RCC 7860 (cell line): ENCODE results near the gene SHISAL1.
"Not testable (repeated sequence)": the region's sequence is repeated elsewhere in the genome, so short reads cannot be mapped to it uniquely, and the experiment has no call there.

Experiments
- DNase-seq: peaks from one replicate; pipeline ENCODE4 v3.0.0-alpha.2; 2015; ENCODE audit warnings: low spot score
- FAIRE-seq: peaks from 2 replicates; lab custom pipeline; 2012; peaks lifted over from hg19 to GRCh38; lab: Jason Lieb, UNC

The SHISAL1 gene

DNA sequence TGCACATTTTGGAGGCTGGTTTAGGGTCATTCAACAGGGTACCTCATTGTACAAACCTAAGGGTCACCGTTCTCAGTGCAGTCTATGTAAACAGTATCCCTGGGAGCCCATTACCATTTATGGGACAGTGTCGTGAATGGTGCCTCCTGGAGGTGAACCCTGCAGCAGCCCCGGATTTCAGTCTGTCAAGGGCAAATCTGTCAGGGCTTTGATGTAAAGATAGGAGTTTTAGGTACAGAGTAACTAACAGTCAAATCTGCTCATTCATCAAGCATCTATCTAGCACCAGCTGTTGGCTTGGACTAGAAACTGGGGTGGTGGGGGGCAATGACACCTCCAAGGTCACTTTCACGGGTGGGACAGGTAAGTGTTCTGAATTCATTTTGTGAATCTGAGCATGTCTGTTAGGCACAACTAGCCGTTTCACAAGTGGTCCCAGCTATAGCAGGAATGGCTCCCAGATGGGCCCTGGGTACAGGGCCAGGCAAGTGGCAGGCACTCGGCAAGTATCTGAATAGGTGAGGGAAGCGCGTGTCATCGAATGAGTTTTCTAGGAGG, 68.4 kb downstream of the SHISAL1 start:
- no peak for FAIRE-seq
- DNase-seq = no peak

DNA sequence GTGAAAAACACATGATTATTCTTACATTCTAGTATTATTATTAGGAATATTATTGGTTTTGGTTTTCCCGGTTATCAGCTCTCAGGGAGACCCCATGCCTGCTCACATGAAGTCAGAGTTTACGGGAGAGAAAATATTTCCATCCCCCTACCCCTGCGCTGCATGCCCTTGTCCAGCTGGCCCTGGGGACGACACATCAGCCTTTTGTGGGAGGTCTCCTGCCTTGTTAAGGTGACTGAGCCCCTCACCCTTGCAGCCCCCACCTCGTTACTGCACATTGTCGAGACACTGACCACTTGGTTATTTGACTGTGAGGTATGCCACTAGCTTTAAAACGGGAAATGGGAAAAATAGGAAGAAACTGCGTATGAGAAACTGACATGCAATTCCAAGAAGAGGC, 69.0 kb downstream of the SHISAL1 start:
- FAIRE-seq (no peak), DNase-seq (no peak)

DNA sequence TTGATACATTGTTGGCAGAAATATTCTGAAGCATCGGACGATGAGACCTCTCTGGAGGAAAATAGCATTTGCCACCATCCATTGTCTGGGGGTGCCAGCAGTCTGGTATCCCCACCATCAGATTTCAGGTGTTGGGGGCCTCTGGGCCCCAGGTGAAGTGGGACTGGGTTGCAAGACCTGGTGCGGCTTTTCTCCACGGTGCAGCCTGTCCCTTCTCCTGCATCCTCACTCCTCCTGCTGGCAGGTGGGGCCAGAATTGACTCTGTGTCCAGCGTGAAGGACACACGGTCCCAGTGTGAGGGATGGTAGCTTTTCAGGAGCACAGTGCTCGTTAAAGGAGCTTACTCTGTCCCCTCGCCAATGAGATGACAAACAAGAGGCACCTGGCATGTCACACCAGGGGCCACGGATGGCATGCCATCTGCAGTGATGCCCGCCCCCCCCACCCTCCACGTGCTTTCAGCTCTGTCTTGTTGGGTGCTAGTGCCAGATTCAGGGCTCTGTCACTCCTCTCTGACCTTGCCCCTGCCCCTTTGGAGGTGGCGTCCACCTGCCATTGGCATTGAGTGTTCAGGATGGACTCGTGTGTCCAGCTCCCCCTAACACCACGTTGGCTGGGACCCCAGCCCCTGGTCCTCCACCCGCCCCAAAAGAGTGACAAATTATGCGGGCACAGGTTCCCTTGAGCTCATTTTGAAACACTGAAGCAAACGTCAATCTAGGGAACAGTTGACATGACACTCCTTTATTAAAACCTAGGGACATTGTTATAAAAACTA, 69.6 kb downstream of the SHISAL1 start:
- no peak for FAIRE-seq
- no peak for DNase-seq

DNA sequence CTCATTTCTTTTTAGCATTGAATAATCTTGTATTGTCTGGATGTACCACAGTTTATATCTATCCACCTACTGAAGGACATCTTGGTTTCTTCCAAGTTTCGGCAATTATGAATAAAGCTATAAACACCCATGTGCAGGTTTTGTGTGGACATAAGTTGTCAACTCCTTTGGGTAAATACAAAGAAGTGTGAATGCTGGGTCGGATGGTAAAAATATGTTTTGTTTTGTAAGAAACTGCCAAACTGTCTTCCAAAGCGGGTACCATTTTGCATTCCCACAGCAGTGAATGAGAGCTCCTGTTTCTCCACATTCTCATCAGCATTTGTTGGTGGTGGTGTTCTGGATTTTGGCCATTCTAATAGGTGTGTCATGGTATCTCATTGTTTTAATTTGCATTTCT, 71.6 kb downstream of the SHISAL1 start:
- DNase-seq, FAIRE-seq: not testable (repeated sequence)

DNA sequence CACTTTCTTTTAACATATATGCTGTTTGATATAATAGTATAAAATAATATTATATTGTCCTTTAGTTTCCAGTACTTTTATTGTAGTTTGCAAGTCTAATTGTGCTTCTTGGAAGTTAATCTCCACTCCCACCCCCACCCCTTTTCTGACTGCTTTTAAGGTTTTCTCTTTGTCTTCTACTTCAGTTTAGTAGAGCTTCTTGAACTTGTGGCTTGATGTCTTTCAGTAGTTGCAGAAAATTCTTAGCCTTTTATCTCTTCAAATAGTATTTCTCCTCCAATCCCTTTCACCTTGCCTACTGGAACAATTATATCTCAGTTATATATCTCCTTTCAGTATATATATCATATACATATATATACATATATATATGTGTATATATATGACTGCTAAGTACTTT, 75.5 kb downstream of the SHISAL1 start:
- no peak for DNase-seq
- no peak for FAIRE-seq

DNA sequence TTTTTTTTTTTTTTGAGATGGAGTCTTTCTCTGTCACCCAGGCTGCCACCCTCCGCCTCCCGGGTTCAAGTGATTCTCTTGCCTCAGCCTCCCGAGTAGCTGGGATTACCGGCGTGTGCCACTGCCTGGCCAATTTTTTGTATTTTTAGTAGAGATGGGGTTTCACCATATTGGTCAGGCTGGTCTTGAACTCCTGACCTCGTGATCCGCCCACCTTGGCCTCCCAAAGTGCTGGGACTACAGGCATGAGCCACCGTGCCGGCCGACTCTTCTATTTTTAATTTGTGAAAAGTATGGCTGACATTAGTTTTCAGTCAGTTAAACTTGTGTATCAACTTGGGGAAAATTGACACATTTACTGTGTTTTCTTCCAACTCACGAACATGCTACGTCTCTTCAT, 78.4 kb downstream of the SHISAL1 start:
- not testable (repeated sequence) for DNase-seq, FAIRE-seq

DNA sequence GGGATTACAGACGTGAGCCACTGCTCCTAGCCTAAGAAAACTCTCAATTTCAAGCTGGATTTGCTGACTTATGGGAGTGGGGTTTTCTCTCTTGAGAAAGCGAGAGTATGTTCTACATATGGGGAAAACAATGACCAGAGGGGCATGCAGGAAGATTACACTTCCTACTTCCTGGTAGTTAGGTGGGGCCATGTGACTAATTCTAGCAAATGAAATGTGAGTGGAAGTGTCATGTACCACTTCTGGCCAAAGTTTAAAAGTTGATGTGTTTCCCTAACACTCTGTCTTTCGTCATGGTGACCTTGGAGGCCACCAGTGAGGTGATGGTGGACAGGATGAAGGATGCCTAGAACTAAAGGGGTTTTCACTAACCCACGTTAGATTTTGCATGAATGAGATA, 81.5 kb downstream of the SHISAL1 start:
- FAIRE-seq (no peak), DNase-seq (no peak)

DNA sequence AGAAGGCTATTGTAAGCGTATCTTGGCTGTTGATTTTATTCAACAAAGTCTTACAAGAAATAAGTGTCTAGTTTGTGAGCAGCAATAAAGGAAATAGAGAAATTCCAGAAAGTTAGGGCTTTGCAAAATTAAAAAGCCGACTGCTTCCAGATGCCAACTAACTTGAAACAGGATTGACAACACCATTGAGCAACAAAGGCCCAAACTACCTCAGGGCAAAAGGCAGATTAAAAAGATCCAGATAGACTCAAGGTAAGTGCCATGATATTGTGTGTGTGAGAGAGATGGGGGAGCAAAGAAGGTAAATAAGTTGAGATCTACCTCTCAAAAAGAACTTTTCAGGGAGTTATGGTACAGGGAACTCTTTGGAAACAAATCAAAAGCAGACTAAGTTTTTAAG, 82.9 kb downstream of the SHISAL1 start:
- no peak for FAIRE-seq
- no peak for DNase-seq

DNA sequence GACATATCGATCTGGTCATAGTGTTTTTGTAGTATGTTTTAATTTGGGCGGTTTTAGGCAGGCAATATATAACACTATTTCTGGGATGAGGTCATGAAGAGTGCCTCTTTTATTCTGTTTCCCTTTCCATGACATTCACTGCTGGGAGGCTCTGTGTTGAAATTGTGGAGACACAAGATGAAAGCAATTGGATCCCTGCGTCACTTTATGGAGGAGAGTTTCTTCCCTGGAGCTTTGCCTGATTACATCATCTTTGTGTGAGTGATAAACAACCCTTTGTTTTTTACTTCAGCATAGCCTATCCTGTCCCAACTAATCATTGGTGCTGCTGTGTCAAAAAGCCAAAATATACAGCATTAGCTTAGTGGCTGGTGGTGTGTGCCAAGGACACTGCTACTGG, 83.4 kb downstream of the SHISAL1 start:
- FAIRE-seq (no peak), DNase-seq (no peak)

DNA sequence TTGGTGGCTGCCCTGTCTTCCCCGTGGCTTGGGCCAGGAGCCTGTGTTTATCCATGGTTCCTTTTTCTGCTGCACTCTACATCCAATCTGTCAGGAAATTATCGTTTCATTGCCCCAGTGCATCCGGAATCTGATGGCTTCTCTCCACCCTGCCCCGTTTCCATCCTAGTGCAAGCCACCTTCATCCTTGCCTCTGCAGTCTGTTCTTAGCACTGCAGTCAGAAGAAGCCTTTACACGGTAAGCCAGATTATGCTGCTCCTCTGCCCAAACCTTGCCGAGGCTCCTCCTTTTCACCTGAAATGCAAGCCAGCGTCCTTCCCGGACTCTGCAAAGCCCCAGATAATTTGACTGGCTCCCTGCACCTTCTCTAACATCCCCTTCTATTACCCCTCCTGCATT, 86.9 kb downstream of the SHISAL1 start:
- FAIRE-seq = no peak

DNA sequence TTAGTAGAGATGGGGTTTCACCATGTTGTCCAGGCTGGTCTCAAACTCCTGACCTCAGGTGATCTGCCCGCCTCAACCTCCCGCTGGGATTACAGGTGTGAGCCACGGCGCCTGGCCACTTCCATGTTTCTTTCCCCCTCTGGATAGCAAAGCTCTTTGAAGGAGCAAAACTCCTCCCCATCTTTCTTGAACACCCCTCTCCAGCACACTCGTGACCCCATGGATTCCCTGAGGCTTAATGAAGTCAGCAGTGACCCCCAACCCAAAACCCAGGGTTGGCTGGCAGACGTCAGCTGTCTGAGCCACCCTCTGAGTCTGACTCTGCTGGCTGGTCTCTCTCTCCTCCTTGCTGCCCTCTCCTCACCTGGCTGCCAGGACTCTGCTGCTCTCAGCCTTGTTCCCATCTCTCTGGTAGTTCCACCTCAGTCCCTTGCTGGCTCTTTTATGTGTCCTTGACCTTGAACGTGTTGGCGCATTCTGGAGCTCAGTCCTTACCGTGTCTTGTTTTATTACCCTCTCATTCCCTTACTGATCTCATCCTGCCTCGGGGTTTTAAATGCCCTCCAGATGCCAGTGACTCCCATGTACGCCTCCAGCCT, 87.6 kb downstream of the SHISAL1 start:
- no peak for FAIRE-seq
- no peak for DNase-seq

More for the DNA sequence above, 86.9 kb downstream of the SHISAL1 start:
- DNase-seq = no peak

DNA sequence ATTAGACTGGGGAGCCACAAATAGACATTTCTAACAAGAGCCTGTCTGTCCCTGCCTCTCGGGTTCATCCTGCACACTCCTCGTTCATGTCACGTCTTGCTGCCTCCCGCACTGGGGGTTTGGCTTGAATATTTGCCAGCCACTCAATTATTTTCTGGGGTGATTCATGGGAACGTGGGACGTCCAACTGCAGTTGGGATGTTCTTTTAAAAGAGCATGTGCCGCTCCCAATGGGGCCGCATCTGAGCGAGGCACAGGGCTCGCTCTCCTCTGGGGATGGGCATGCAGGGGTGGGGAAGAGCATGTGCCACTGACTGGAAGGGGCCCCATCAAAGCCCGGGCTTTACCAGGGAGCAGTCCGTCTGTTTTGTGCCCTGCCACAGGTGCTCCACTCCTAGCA, 88.6 kb downstream of the SHISAL1 start:
- FAIRE-seq (no peak), DNase-seq (no peak)

DNA sequence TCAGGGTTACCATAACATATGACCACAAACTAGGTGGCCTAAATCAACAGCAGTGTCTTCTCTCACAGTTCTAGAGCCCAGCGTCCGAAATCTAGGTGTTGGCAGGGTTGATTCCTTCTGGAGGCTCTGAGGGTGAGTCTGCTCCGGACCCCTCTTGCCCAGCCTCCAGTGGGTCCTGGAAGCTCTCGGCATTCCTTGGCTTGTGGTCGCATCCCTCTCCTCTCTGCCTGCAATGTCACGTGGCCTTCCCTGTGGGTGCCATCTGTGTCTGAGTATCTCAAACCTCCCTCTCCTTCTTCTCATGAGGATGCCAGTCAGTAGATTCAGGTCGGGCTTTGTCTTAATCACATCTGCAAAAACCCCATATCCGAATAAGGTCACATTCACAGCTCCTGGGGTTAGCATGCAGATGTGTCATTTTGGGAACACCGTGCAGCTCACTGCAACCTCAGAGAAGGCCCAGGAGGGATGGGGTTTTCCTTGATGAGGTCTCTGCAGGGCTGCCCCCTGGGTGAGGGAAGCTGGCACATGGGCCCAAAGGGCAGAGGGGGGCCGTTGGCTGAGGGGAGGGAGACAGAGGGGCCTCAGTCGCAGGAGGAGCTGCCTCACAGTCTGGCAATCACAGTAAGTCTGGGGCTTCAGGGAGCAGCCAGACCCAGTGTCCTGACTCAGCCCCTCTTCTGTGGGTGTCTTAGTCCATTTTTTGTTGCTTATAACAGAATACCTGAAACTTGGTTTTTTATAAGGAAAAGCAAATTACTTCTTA, 90.9 kb downstream of the SHISAL1 start:
- no peak for FAIRE-seq

DNA sequence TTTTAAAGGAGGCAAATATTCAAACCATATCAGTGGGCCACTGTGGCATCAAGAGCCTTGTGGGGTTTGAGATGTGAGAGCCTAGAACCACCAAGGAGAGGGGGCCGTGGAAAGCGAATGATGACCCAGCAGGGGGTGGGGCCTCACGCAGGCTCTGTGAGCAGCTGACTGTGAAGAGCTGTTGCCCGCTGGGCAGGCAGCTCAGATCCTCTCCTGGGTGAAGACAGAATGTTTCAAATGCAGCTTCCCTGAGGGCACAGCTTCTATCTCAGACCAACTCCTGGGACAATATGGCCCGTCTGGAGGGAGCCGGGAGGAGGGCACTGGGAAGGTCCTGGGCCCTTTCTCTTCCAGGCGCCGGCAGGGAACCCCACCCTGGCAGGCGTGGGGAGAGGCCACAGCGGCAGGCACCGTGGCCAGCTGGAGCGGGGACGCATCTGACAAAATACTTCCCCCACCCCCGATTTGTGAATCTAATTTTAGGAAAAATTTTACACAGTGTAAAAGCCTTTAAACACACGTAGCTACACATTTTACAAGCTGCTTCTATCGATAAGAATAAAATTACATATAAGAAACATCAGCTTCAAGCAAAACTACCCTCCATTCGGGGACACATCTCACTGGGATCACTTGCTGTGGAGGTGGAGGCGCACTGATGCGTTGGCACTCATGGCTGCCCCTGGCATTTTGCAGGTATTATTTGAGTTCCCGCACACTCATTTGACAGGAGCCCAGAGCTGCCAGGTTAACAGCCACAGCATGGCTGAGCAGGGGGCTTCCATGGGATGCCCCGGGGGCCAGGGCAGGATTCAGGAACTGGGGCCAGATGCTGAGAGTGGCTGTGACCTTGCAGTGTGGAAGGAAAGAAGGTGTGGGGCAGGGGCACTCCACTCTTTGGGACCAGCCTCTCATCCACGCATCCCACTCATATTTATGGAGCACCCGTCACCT, 91.7 kb downstream of the SHISAL1 start:
- no peak for DNase-seq
- no peak for FAIRE-seq

More for the DNA sequence above, 90.9 kb downstream of the SHISAL1 start:
- DNase-seq = no peak

DNA sequence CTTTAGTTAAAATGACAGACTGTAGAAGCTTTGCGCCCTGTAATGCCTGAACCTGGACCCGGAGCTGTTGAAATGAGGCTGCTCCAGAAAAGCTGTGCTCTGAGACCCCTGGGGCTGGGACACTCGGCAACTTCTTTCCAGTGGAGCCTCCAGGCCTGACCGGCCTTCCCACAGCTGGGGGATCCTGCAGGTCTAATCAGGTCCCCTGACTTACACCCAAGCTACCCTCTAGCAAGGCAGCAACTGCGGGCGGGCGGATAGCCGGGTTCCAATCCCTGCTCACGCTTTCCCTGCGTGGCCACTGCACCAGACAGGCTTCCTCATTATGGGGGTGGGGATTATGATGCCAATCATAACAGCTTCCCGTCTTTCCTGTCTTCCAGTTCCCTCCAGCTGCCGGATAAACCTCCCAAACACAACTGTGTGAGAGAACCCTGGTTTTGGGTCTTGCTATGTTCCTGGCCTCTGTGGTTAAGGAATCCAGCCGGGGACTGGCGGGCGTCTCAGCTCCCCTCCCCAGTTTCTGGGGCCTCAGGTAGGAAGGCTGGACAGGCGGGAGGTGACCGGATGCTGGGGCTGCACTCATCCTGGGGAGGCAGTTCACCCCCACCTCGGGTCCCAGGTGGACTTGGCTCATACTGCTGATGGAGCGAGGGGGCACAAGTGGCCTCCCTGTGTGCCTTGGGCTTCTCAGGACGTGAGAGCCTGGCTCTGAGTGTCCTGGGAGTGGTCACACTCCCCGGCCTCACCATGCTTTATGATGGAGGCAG, 93.5 kb downstream of the SHISAL1 start:
- FAIRE-seq (no peak), DNase-seq (no peak)

DNA sequence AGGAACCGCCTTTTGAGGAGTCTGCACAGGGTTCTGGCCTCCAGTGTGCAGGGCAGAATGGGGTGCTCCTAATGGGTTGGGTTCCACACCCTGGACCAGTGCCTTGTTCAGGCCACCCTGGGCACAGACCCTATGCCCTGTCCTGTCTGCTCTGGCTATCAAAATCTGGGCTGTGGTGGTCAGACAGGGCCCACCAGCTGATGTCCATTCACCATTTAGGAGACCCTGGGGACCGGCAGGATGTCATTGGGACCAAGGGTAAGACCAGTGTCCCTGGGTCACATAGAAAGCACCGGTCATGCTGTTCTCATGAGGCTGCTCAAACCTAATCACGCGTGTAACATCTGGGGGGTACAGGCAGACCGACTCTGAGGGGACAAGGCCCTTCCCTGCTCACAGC, 94.7 kb downstream of the SHISAL1 start:
- DNase-seq (no peak), FAIRE-seq (no peak)

DNA sequence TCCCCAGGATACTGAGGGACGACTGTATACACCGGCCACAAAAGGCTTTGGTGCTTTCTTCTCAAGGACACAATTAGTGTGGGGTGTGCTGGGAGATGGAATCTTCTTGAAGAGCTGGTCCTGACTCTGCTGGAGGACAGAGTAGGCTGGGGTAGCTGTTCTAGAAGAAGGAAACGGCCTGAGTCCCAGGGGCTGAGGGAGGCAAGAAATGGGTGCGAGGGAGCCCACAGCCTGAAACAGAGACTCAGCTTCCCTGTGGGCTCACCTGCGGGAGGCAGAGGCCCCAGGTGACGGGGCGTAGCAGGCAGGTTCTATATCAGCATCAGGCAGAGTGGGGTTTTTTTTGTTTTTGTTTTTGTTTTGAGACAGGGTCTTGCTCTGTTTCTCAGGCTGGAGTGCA, 95.4 kb downstream of the SHISAL1 start:
- DNase-seq (no peak), FAIRE-seq (no peak)

DNA sequence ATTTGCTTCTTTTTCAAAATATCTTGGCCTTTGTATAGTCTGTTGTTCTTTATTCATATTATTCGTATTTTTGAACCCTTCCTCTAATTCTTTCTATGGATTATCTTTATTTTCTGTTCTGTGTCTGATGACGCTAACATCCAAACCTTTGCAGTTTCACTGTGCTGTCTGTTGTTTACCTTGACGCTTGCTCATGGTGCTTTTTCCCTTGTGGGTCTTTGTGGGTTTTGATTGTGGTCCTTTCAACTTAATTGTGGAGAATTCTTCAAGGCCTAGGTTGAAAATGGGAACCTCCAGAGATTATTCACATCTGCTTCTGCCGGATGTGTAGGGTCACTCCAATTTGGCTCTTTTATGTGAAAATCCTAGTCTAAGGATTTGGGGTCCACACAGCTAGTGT, 97.5 kb downstream of the SHISAL1 start:
- DNase-seq = no peak
- FAIRE-seq = no peak

DNA sequence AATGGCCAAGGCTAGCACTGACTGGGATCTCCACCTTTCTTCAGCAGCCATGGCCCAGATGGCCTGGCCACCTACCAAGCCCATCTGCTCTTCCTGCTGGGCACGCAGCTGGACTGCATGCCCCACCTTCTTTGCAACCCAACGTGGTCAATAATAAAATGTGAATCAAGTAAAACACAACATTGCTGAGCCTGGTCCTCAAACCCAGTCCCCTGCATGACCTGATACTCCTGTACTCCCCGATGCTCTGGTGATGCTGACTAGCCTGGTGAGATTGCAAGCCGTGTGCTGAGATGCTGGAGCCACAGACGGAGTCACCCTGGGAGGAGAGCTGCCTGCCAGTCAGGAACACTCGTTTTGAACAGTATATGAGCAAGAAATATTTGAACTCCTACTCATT, 98.0 kb downstream of the SHISAL1 start:
- FAIRE-seq (no peak), DNase-seq (no peak)

DNA sequence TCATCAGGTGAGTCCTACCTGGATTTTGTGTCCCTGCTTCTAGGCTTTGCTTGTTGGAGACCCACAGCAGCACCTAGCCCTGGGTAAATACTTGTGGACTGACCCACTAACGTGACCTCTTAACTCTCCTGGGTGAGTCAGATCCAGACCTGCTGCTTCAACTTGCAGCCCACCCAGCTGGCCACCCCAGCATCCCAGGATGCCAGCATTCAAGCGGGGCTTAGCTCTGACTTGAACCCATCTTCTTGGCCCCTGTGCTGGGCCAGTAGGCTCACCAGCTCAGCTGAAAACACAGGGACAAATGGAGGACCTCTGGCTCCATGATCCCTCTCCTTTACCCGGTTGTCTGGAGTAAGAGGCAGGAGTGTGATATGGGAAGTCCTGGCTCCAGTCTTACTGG, 98.6 kb downstream of the SHISAL1 start:
- FAIRE-seq = no peak
- no peak for DNase-seq
